ENCODE measurements around the gene TMEM53.

Gene TMEM53

DNA sequence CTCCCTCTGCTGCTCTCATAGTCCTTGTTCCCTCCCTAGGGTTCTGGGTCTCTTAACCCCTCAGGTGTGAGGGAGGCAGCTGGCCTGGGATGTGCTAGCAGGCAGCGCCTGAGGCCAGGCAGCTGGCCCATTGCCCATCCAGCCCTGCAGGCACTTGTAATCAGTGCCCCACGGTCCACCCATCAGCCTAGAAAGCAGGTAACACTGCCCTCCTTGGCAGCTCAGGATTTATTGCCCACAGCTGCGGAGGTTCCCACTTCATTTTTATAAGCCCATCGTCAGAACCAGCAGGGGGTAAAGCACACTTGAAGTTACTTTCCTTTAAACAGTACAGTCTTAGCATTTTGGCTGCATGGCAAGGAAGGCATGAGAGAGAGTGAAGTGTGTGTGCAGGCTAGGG is 70.6 kb downstream of the TMEM53 start:
- no peak for DNase-seq (ENCODE audit: low read depth)

Measured in activated T-helper 9 cell treated with anti-CD3 and anti-CD28 coated beads, Interleukin-2, amount 50 U/mL, for 16 hours (primary cell).